ENCODE results near the gene LACC1. TPM values are rescaled to one million over a fixed set of nuclear protein-coding genes. Genes with fewer than 3 reads are reported as not detected.

Gene LACC1
- total RNA-seq, 4 donors from 2014 or later = 1.8 to 9.8 (median 3.9) TPM

- WGBS, 2 donors = 91 to 92% methylated on average over 3 of the region's 3 CpGs
- Histone ChIP-seq H3K4me1 (peaks cover 0 to 14% (median 8%) of the 10 kb centered on the region in 4 donors), H3K36me3 (peaks cover 0 to 6% (median 0%) of the 10 kb centered on the region in 3 donors), H3K27ac (no peak overlapping the region), H3K9me3 (no peaks in the 10 kb centered on the region), H3K4me3 (no peak overlapping the region), H3K27me3 (no peaks in the 10 kb centered on the region)
- no peak for DNase-seq (ENCODE audit: low spot score in 2 of 2)
- TF ChIP-seq EP300 (IDR thresholded peaks at IDR 0.05) (no peak), CTCF (IDR thresholded peaks at IDR 0.05) (no peak), POLR2A (IDR thresholded peaks at IDR 0.05) (no peak)
These were observed 3.9 kb downstream of the LACC1 start for GRCh38 chr13:43883631-43884030.

GRCh38 chr13:43884222-43884621, 4.5 kb downstream of the LACC1 start:
- no peak for TF ChIP-seq POLR2A (IDR thresholded peaks at IDR 0.05)
- no peaks in the 10 kb centered on the region for H3K27me3 ChIP-seq

GRCh38 chr13:43894438-43894837, 14.7 kb downstream of the LACC1 start:
- H3K4me1 ChIP-seq = no peaks in the 10 kb centered on the region
- H3K4me3 ChIP-seq = no peak overlapping the region
- DNase-seq (ENCODE audit: low spot score in 2 of 2) = no peak
- H3K27me3 ChIP-seq = no peaks in the 10 kb centered on the region
- peaks cover 0 to 8% (median 0%) of the 10 kb centered on the region in 3 donors for H3K36me3 ChIP-seq
- H3K9me3 ChIP-seq = no peaks in the 10 kb centered on the region
- no peak overlapping the region for H3K27ac ChIP-seq
- TF ChIP-seq POLR2A (IDR thresholded peaks at IDR 0.05) = no peak
- TF ChIP-seq EP300 (IDR thresholded peaks at IDR 0.05) = no peak
- peak in 1 of 5 experiments; percentile 14 for TF ChIP-seq CTCF (IDR thresholded peaks at IDR 0.05)

More at GRCh38 chr13:43884222-43884621, 4.5 kb downstream of the LACC1 start:
- Histone ChIP-seq H3K9me3 (no peaks in the 10 kb centered on the region), H3K36me3 (peaks cover 0 to 6% (median 0%) of the 10 kb centered on the region in 3 donors), H3K27ac (no peak overlapping the region), H3K4me3 (no peak overlapping the region), H3K4me1 (peaks cover 0 to 11% (median 4%) of the 10 kb centered on the region in 4 donors)
- no peak for DNase-seq (ENCODE audit: low spot score in 2 of 2)
- WGBS, 2 donors = 75 to 81% methylated on average over 1 of the region's 1 CpG

- no peak for DNase-seq (ENCODE audit: low spot score in 2 of 2)
- Histone ChIP-seq H3K36me3 (peaks cover 0 to 4% (median 0%) of the 10 kb centered on the region in 3 donors), H3K4me3 (no peak overlapping the region), H3K9me3 (no peaks in the 10 kb centered on the region), H3K27me3 (no peaks in the 10 kb centered on the region), H3K4me1 (no peaks in the 10 kb centered on the region), H3K27ac (no peak overlapping the region)
- TF ChIP-seq POLR2A (IDR thresholded peaks at IDR 0.05) (no peak), CTCF (IDR thresholded peaks at IDR 0.05) (no peak), EP300 (IDR thresholded peaks at IDR 0.05) (no peak)
- 52 to 67% methylated on average over 2 of the region's 2 CpGs for WGBS, 2 donors
These were observed 16.2 kb downstream of the LACC1 start for GRCh38 chr13:43895940-43896339.

GRCh38 chr13:43905435-43906031, 25.8 kb downstream of the LACC1 start:
- 0 to 2% methylated on average over 3 of the region's 3 CpGs for WGBS, 2 donors

More at GRCh38 chr13:43905435-43906031, 25.8 kb downstream of the LACC1 start:
- Histone ChIP-seq H3K27ac (no peak overlapping the region), H3K36me3 (no peaks in the 10 kb centered on the region), H3K4me3 (no peak overlapping the region), H3K27me3 (no peaks in the 10 kb centered on the region), H3K4me1 (peaks cover 0 to 6% (median 0%) of the 10 kb centered on the region in 4 donors), H3K9me3 (no peaks in the 10 kb centered on the region)
- peak in 1 of 2 donors; percentile 17 for TF ChIP-seq EP300 (IDR thresholded peaks at IDR 0.05)
- peak; percentile 69 to 86 (median 80) for TF ChIP-seq CTCF (IDR thresholded peaks at IDR 0.05)
- no peak for TF ChIP-seq POLR2A (IDR thresholded peaks at IDR 0.05)
- DNase-seq (ENCODE audit: low spot score in 2 of 2) = peak in 1 of 2 donors; percentile 81
